IMR-90 (cell line): ENCODE measurements around the gene TBL3. TPM values are rescaled to one million over a fixed set of nuclear protein-coding genes. Genes with fewer than 3 reads are reported as not detected.
"Not testable (repeated sequence)": the region's sequence is repeated elsewhere in the genome, so short reads cannot be mapped to it uniquely, and the experiment has no call there.

Experiments
- ATAC-seq: fragments of 200-7000 bp; cut with Tn5 transposase; 2 replicates; pipeline ENCODE4 v1.9.1; 2020; ENCODE audit warnings: low read depth, mild to moderate bottlenecking, moderate library complexity
- BruUV-seq: library from RNA; stranded (reverse); fragments of 400-500 nt; replicated peaks from 2 replicates; lab custom pipeline; 2021; lab: Mats Ljungman, UMichigan
- CTCF ChIA-PET: fragments of 300-600 bp; formaldehyde crosslinking; extraction: SDS; loops from one replicate; lab custom pipeline; 2021; ENCODE audit warnings: antibody characterized with exemption; lab: Yijun Ruan, JAX
- POLR2A ChIA-PET: fragments of 300-600 bp; sonication (Branson Sonifier 250); formaldehyde crosslinking; loops from one replicate; lab custom pipeline; 2022; ENCODE audit warnings: antibody characterized with exemption; ENCODE audit not compliant: unreplicated experiment; lab: Charles Lee
- DNase-seq: peaks from one replicate; pipeline ENCODE4 v3.0.0; 2013
- H2AFZ ChIP-seq: replicated peaks from 2 replicates; pipeline ENCODE3; 2013; ENCODE audit warnings: low read length, mild to moderate bottlenecking; ENCODE audit not compliant: poor library complexity
- H2AK5ac ChIP-seq: 2 replicates; pipeline ENCODE4 v1.6.1; 2013; ENCODE audit warnings: low read depth, low read length, inconsistent platforms
- H2AK9ac ChIP-seq: replicated peaks from 2 replicates; pipeline ENCODE3; 2013; ENCODE audit warnings: mild to moderate bottlenecking, low read depth, low read length, moderate library complexity; ENCODE audit not compliant: poor library complexity
- H2BK120ac ChIP-seq: 2 replicates; pipeline ENCODE4 v1.6.1; 2013; ENCODE audit warnings: low read depth, low read length, inconsistent platforms
- H2BK15ac ChIP-seq: 3 replicates; pipeline ENCODE4 v1.6.1; 2013; ENCODE audit warnings: low read depth, low read length, inconsistent platforms
- H2BK20ac ChIP-seq: 2 replicates; pipeline ENCODE4 v1.6.1; 2013; ENCODE audit warnings: low read depth, mild to moderate bottlenecking, inconsistent platforms, low read length, moderate library complexity
- H2BK5ac ChIP-seq: 2 replicates; pipeline ENCODE4 v1.6.1; 2013; ENCODE audit warnings: mild to moderate bottlenecking, low read depth, low read length, inconsistent platforms; ENCODE audit not compliant: poor library complexity, severe bottlenecking
- H3K14ac ChIP-seq: replicated peaks from 2 replicates; pipeline ENCODE4 v1.6.1; 2013; ENCODE audit warnings: low read depth, low read length, inconsistent platforms
- H3K18ac ChIP-seq: 2 replicates; pipeline ENCODE4 v1.6.1; 2013; ENCODE audit warnings: low read depth, low read length, control low read depth
- H3K23ac ChIP-seq: 2 replicates; pipeline ENCODE4 v1.6.1; 2013; ENCODE audit warnings: low read depth, low read length, inconsistent platforms
- H3K27ac ChIP-seq: 2 replicates; pipeline ENCODE4 v1.5.1; 2013; ENCODE audit warnings: mild to moderate bottlenecking, control low read depth, low read length; ENCODE audit not compliant: insufficient read depth
- H3K27me3 ChIP-seq: 2 replicates; pipeline ENCODE4 v1.6.1; 2013; ENCODE audit warnings: low read length; ENCODE audit not compliant: control insufficient read depth, insufficient read depth
- H3K36me3 ChIP-seq: 2 replicates; pipeline ENCODE4 v1.6.1; 2013; ENCODE audit warnings: low read length, mixed read lengths; ENCODE audit not compliant: control insufficient read depth, insufficient read depth
- H3K4ac ChIP-seq: 2 replicates; pipeline ENCODE4 v1.6.1; 2013; ENCODE audit warnings: low read depth, low read length, inconsistent platforms
- H3K4me1 ChIP-seq: 2 replicates; pipeline ENCODE4 v1.6.1; 2013; ENCODE audit warnings: low read length, mixed read lengths; ENCODE audit not compliant: control insufficient read depth, insufficient read depth
- H3K4me2 ChIP-seq: 2 replicates; pipeline ENCODE4 v1.6.1; 2013; ENCODE audit warnings: low read depth, mild to moderate bottlenecking, control low read depth, low read length, moderate library complexity
- H3K4me3 ChIP-seq: 2 replicates; pipeline ENCODE4 v1.5.1; 2013; ENCODE audit warnings: low read depth, mild to moderate bottlenecking, control low read depth, low read length, moderate library complexity; ENCODE audit not compliant: insufficient read depth
- H3K56ac ChIP-seq: 2 replicates; pipeline ENCODE4 v1.6.1; 2013; ENCODE audit warnings: low read length, inconsistent platforms; ENCODE audit not compliant: insufficient read depth; ENCODE audit errors: extremely low read depth
- H3K79me1 ChIP-seq, 2 experiments: 2 replicates each; pipeline ENCODE4 v1.6.1; 2013; ENCODE audit warnings: low read length in 2 of 2, inconsistent platforms in 1 of 2, low read depth in 1 of 2
- H3K9ac ChIP-seq: 2 replicates; pipeline ENCODE4 v1.6.1; 2013; ENCODE audit warnings: low read depth, low read length, control low read depth
- H3K9me1 ChIP-seq: 2 replicates; pipeline ENCODE4 v1.6.1; 2013; ENCODE audit warnings: low read length, inconsistent platforms; ENCODE audit not compliant: insufficient read depth
- H3K9me3 ChIP-seq: 2 replicates; pipeline ENCODE4 v1.6.1; 2013; ENCODE audit warnings: low read length; ENCODE audit not compliant: control insufficient read depth, insufficient read depth
- H4K20me1 ChIP-seq: 2 replicates; pipeline ENCODE4 v1.6.1; 2013; ENCODE audit warnings: low read length, inconsistent platforms; ENCODE audit not compliant: insufficient read depth
- H4K5ac ChIP-seq: 2 replicates; pipeline ENCODE4 v1.6.1; 2013; ENCODE audit warnings: mild to moderate bottlenecking, low read depth, low read length, control low read depth
- H4K8ac ChIP-seq, 2 experiments: 2 replicates each; pipeline ENCODE4 v1.6.1; 2013; ENCODE audit warnings: low read depth in 2 of 2, low read length in 2 of 2, control low read depth in 1 of 2, inconsistent platforms in 1 of 2
- H4K91ac ChIP-seq: 2 replicates; pipeline ENCODE4 v1.6.1; 2013; ENCODE audit warnings: low read depth, low read length, inconsistent platforms; ENCODE audit not compliant: insufficient read depth
- WGBS, 2 experiments: methylation state at CpG; one replicate each; pipeline versions ENCODE4 v1.1.5 to v1.1.7; 2013; ENCODE audit warnings: missing lambda C conversion rate in 2 of 2; ENCODE audit not compliant: insufficient read length in 1 of 2; ENCODE audit errors: extremely low coverage in 2 of 2; 5-methylcytosine and 5-hydroxymethylcytosine counted together
- dilution Hi-C: fragments of 300-500 bp; cut with HindIII; formaldehyde crosslinking; loops from one replicate; pipeline ENCODE4 v1.14.3; 2018; ENCODE audit warnings: low sequenced_read_pairs; ENCODE audit not compliant: unreplicated experiment
- in situ Hi-C: fragments of 300-500 bp; cut with MboI; formaldehyde crosslinking; loops from 3 replicates; pipeline ENCODE4 v1.14.3; 2019; ENCODE audit warnings: low sequenced_read_pairs, inconsistent platforms, mixed read lengths
- intact Hi-C: fragments of 100-400 bp; cut with micrococcal nuclease; formaldehyde crosslinking; loops from 2 replicates; pipeline ENCODE4 v1.10.0; 2022
- polyA plus RNA-seq, 3 experiments: library from polyadenylated mRNA; depleted of rRNA; stranded (reverse); fragments of >200 nt; gene quantifications; 2 replicates each; pipeline ENCODE4 v1.2.3, GENCODE V29; 2012; ENCODE audit warnings: low replicate concordance in 1 of 3
- total RNA-seq: library from RNA; depleted of rRNA; stranded (reverse); fragments of >200 nt; gene quantifications from 2 replicates; pipeline ENCODE4 v1.2.3, GENCODE V29; 2012

TBL3 gene
- total and polyA plus RNA-seq, 2 of the 4 experiments (the other 2 are of a cell fraction), result 38.5 to 60.8 TPM

DNA sequence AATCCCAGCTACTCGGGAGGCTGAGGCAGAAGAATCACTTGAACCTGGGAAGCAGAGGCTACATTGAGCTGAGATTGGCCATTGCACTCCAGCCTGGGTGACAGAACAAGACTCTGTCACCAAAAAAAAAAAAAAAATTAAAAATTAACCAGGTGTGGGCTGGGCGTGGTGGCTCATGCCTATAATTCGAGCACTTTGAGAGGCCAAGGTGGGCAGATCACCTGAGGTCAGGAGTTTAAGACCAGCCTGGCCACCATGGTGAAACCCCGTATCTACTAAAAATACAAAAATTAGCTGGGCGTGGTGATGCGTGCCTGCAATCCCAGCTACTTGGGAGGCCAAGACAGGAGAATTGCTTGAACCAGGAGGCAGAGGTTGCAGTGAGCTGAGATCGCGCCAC lies 32.0 kb upstream of the TBL3 start:
- H2AK5ac ChIP-seq, CTCF ChIA-PET, H3K56ac ChIP-seq, POLR2A ChIA-PET, H3K9me3 ChIP-seq, H3K9me1 ChIP-seq, H3K4ac ChIP-seq, H3K18ac ChIP-seq, H2BK120ac ChIP-seq, DNase-seq, H4K5ac ChIP-seq, H3K9ac ChIP-seq, ATAC-seq, dilution Hi-C loops, H3K27ac ChIP-seq, H3K23ac ChIP-seq, H3K4me2 ChIP-seq, H2BK5ac ChIP-seq, intact Hi-C loops, H3K27me3 ChIP-seq, H2AK9ac ChIP-seq, BruUV-seq, H4K91ac ChIP-seq, H3K4me1 ChIP-seq, H4K20me1 ChIP-seq, H4K8ac ChIP-seq, H3K4me3 ChIP-seq, H3K14ac ChIP-seq, H2BK15ac ChIP-seq, H2AFZ ChIP-seq, in situ Hi-C loops, H2BK20ac ChIP-seq: not testable (repeated sequence)
- H3K79me1 ChIP-seq, result peaks cover 9 to 13% of the 10 kb centered on the region in 2 experiments; a peak in 3 of 4 replicates
- 93% methylated on average over 3 of the region's 8 CpGs; no CpG with 5 or more reads in 1 of the 2 experiments for WGBS, 2 experiments
- H3K36me3 ChIP-seq, result peaks cover 23% of the 10 kb centered on the region
